IMR-90 (cell line): ENCODE measurements around the gene FMN1. TPM values are rescaled to one million over a fixed set of nuclear protein-coding genes. Genes with fewer than 3 reads are reported as not detected.

Source experiments
- ATAC-seq: fragments of 200-7000 bp; cut with Tn5 transposase; 2 replicates; pipeline ENCODE4 v1.9.1; 2020; ENCODE audit warnings: low read depth, mild to moderate bottlenecking, moderate library complexity
- BruUV-seq: library from RNA; stranded (reverse); fragments of 400-500 nt; replicated peaks from 2 replicates; lab custom pipeline; 2021; lab: Mats Ljungman, UMichigan
- CTCF ChIA-PET: fragments of 300-600 bp; formaldehyde crosslinking; extraction: SDS; loops from one replicate; lab custom pipeline; 2021; ENCODE audit warnings: antibody characterized with exemption; lab: Yijun Ruan, JAX
- POLR2A ChIA-PET: fragments of 300-600 bp; sonication (Branson Sonifier 250); formaldehyde crosslinking; loops from one replicate; lab custom pipeline; 2022; ENCODE audit warnings: antibody characterized with exemption; ENCODE audit not compliant: unreplicated experiment; lab: Charles Lee
- DNase-seq: peaks from one replicate; pipeline ENCODE4 v3.0.0; 2013
- H2AFZ ChIP-seq: replicated peaks from 2 replicates; pipeline ENCODE3; 2013; ENCODE audit warnings: low read length, mild to moderate bottlenecking; ENCODE audit not compliant: poor library complexity
- H2AK5ac ChIP-seq: 2 replicates; pipeline ENCODE4 v1.6.1; 2013; ENCODE audit warnings: low read depth, low read length, inconsistent platforms
- H2AK9ac ChIP-seq: replicated peaks from 2 replicates; pipeline ENCODE3; 2013; ENCODE audit warnings: mild to moderate bottlenecking, low read depth, low read length, moderate library complexity; ENCODE audit not compliant: poor library complexity
- H2BK120ac ChIP-seq: 2 replicates; pipeline ENCODE4 v1.6.1; 2013; ENCODE audit warnings: low read depth, low read length, inconsistent platforms
- H2BK15ac ChIP-seq: 3 replicates; pipeline ENCODE4 v1.6.1; 2013; ENCODE audit warnings: low read depth, low read length, inconsistent platforms
- H2BK20ac ChIP-seq: 2 replicates; pipeline ENCODE4 v1.6.1; 2013; ENCODE audit warnings: low read depth, mild to moderate bottlenecking, inconsistent platforms, low read length, moderate library complexity
- H2BK5ac ChIP-seq: 2 replicates; pipeline ENCODE4 v1.6.1; 2013; ENCODE audit warnings: mild to moderate bottlenecking, low read depth, low read length, inconsistent platforms; ENCODE audit not compliant: poor library complexity, severe bottlenecking
- H3K14ac ChIP-seq: replicated peaks from 2 replicates; pipeline ENCODE4 v1.6.1; 2013; ENCODE audit warnings: low read depth, low read length, inconsistent platforms
- H3K18ac ChIP-seq: 2 replicates; pipeline ENCODE4 v1.6.1; 2013; ENCODE audit warnings: low read depth, low read length, control low read depth
- H3K23ac ChIP-seq: 2 replicates; pipeline ENCODE4 v1.6.1; 2013; ENCODE audit warnings: low read depth, low read length, inconsistent platforms
- H3K27ac ChIP-seq: 2 replicates; pipeline ENCODE4 v1.5.1; 2013; ENCODE audit warnings: mild to moderate bottlenecking, control low read depth, low read length; ENCODE audit not compliant: insufficient read depth
- H3K27me3 ChIP-seq: 2 replicates; pipeline ENCODE4 v1.6.1; 2013; ENCODE audit warnings: low read length; ENCODE audit not compliant: control insufficient read depth, insufficient read depth
- H3K36me3 ChIP-seq: 2 replicates; pipeline ENCODE4 v1.6.1; 2013; ENCODE audit warnings: low read length, mixed read lengths; ENCODE audit not compliant: control insufficient read depth, insufficient read depth
- H3K4ac ChIP-seq: 2 replicates; pipeline ENCODE4 v1.6.1; 2013; ENCODE audit warnings: low read depth, low read length, inconsistent platforms
- H3K4me1 ChIP-seq: 2 replicates; pipeline ENCODE4 v1.6.1; 2013; ENCODE audit warnings: low read length, mixed read lengths; ENCODE audit not compliant: control insufficient read depth, insufficient read depth
- H3K4me2 ChIP-seq: 2 replicates; pipeline ENCODE4 v1.6.1; 2013; ENCODE audit warnings: low read depth, mild to moderate bottlenecking, control low read depth, low read length, moderate library complexity
- H3K4me3 ChIP-seq: 2 replicates; pipeline ENCODE4 v1.5.1; 2013; ENCODE audit warnings: low read depth, mild to moderate bottlenecking, control low read depth, low read length, moderate library complexity; ENCODE audit not compliant: insufficient read depth
- H3K56ac ChIP-seq: 2 replicates; pipeline ENCODE4 v1.6.1; 2013; ENCODE audit warnings: low read length, inconsistent platforms; ENCODE audit not compliant: insufficient read depth; ENCODE audit errors: extremely low read depth
- H3K79me1 ChIP-seq, 2 experiments: 2 replicates each; pipeline ENCODE4 v1.6.1; 2013; ENCODE audit warnings: low read length in 2 of 2, inconsistent platforms in 1 of 2, low read depth in 1 of 2
- H3K9ac ChIP-seq: 2 replicates; pipeline ENCODE4 v1.6.1; 2013; ENCODE audit warnings: low read depth, low read length, control low read depth
- H3K9me1 ChIP-seq: 2 replicates; pipeline ENCODE4 v1.6.1; 2013; ENCODE audit warnings: low read length, inconsistent platforms; ENCODE audit not compliant: insufficient read depth
- H3K9me3 ChIP-seq: 2 replicates; pipeline ENCODE4 v1.6.1; 2013; ENCODE audit warnings: low read length; ENCODE audit not compliant: control insufficient read depth, insufficient read depth
- H4K20me1 ChIP-seq: 2 replicates; pipeline ENCODE4 v1.6.1; 2013; ENCODE audit warnings: low read length, inconsistent platforms; ENCODE audit not compliant: insufficient read depth
- H4K5ac ChIP-seq: 2 replicates; pipeline ENCODE4 v1.6.1; 2013; ENCODE audit warnings: mild to moderate bottlenecking, low read depth, low read length, control low read depth
- H4K8ac ChIP-seq, 2 experiments: 2 replicates each; pipeline ENCODE4 v1.6.1; 2013; ENCODE audit warnings: low read depth in 2 of 2, low read length in 2 of 2, control low read depth in 1 of 2, inconsistent platforms in 1 of 2
- H4K91ac ChIP-seq: 2 replicates; pipeline ENCODE4 v1.6.1; 2013; ENCODE audit warnings: low read depth, low read length, inconsistent platforms; ENCODE audit not compliant: insufficient read depth
- BHLHE40 ChIP-seq: fragments of 150-350 bp; IDR thresholded peaks from 2 replicates; pipeline ENCODE4 v1.6.1; 2016; ENCODE audit warnings: mild to moderate bottlenecking, low read depth, low read length
- CEBPB ChIP-seq: IDR thresholded peaks from 2 replicates; pipeline ENCODE4 v1.6.1; 2012; ENCODE audit warnings: low read depth, low read length, improper control_type of control experiment
- CHD1 ChIP-seq: IDR thresholded peaks from 2 replicates; pipeline ENCODE4 v1.6.1; 2012; ENCODE audit warnings: low read depth, low read length, improper control_type of control experiment
- FOS ChIP-seq: fragments of 150-350 bp; IDR thresholded peaks from 2 replicates; pipeline ENCODE4 v1.6.1; 2016; ENCODE audit warnings: low read depth, low read length
- MAFK ChIP-seq: IDR thresholded peaks from 2 replicates; pipeline ENCODE4 v1.6.1; 2012; ENCODE audit warnings: low read depth, low read length, improper control_type of control experiment
- MAZ ChIP-seq: IDR thresholded peaks from 2 replicates; pipeline ENCODE4 v1.6.1; 2012; ENCODE audit warnings: low read depth, mild to moderate bottlenecking, low read length, improper control_type of control experiment, moderate library complexity, borderline replicate concordance
- MXI1 ChIP-seq: IDR thresholded peaks from 2 replicates; pipeline ENCODE4 v1.6.1; 2012; ENCODE audit warnings: low read depth, mild to moderate bottlenecking, low read length, moderate library complexity, borderline replicate concordance
- NFE2L2 ChIP-seq: fragments of 150-350 bp; IDR thresholded peaks from 2 replicates; pipeline ENCODE4 v1.6.1; 2016; ENCODE audit warnings: low read depth, mild to moderate bottlenecking, low read length
- POLR2A ChIP-seq: IDR thresholded peaks from 2 replicates; pipeline ENCODE4 v1.6.1; 2012; ENCODE audit warnings: mild to moderate bottlenecking, low read depth, low read length
- RAD21 ChIP-seq: IDR thresholded peaks from 2 replicates; pipeline ENCODE4 v1.6.1; 2012; ENCODE audit warnings: low read length, improper control_type of control experiment
- RCOR1 ChIP-seq: IDR thresholded peaks from 2 replicates; pipeline ENCODE4 v1.6.1; 2012; ENCODE audit warnings: mild to moderate bottlenecking, low read length, improper control_type of control experiment; ENCODE audit not compliant: insufficient replicate concordance
- RFX5 ChIP-seq: IDR thresholded peaks from 2 replicates; pipeline ENCODE4 v1.8.0; 2012; ENCODE audit warnings: low read depth, mild to moderate bottlenecking, low read length, moderate library complexity
- SMC3 ChIP-seq: fragments of 150-350 bp; IDR thresholded peaks from 2 replicates; pipeline ENCODE4 v1.6.1; 2016; ENCODE audit warnings: low read depth, mild to moderate bottlenecking, antibody characterized with exemption, low read length, moderate library complexity
- WGBS, 2 experiments: methylation state at CpG; one replicate each; pipeline versions ENCODE4 v1.1.5 to v1.1.7; 2013; ENCODE audit warnings: missing lambda C conversion rate in 2 of 2; ENCODE audit not compliant: insufficient read length in 1 of 2; ENCODE audit errors: extremely low coverage in 2 of 2; 5-methylcytosine and 5-hydroxymethylcytosine counted together
- dilution Hi-C: fragments of 300-500 bp; cut with HindIII; formaldehyde crosslinking; loops from one replicate; pipeline ENCODE4 v1.14.3; 2018; ENCODE audit warnings: low sequenced_read_pairs; ENCODE audit not compliant: unreplicated experiment
- in situ Hi-C: fragments of 300-500 bp; cut with MboI; formaldehyde crosslinking; loops from 3 replicates; pipeline ENCODE4 v1.14.3; 2019; ENCODE audit warnings: low sequenced_read_pairs, inconsistent platforms, mixed read lengths
- intact Hi-C: fragments of 100-400 bp; cut with micrococcal nuclease; formaldehyde crosslinking; loops from 2 replicates; pipeline ENCODE4 v1.10.0; 2022
- polyA plus RNA-seq, 3 experiments: library from polyadenylated mRNA; depleted of rRNA; stranded (reverse); fragments of >200 nt; gene quantifications; 2 replicates each; pipeline ENCODE4 v1.2.3, GENCODE V29; 2012; ENCODE audit warnings: low replicate concordance in 1 of 3
- total RNA-seq: library from RNA; depleted of rRNA; stranded (reverse); fragments of >200 nt; gene quantifications from 2 replicates; pipeline ENCODE4 v1.2.3, GENCODE V29; 2012
- TF ChIP-seq, protein P1 (sequence below): fragments of 150-350 bp; IDR thresholded peaks from 2 replicates; pipeline ENCODE4 v1.6.1; 2016; ENCODE audit warnings: low read depth, mild to moderate bottlenecking, low read length, moderate library complexity, borderline replicate concordance
- TF ChIP-seq, protein P2 (sequence below): fragments of 150-350 bp; IDR thresholded peaks from 2 replicates; pipeline ENCODE4 v1.6.1; 2017; ENCODE audit warnings: mild to moderate bottlenecking, antibody characterized with exemption, low read length, low read depth
- TF ChIP-seq, protein P3 (sequence below): conservative IDR thresholded peaks from 2 replicates; pipeline ENCODE4 v1.5.1; 2012; ENCODE audit warnings: mild to moderate bottlenecking, low read depth, low read length, improper control_type of control experiment

Gene FMN1
- total and polyA plus RNA-seq, 2 of the 4 experiments (the other 2 are of a cell fraction): 7.3 to 17.6 TPM

DNA sequence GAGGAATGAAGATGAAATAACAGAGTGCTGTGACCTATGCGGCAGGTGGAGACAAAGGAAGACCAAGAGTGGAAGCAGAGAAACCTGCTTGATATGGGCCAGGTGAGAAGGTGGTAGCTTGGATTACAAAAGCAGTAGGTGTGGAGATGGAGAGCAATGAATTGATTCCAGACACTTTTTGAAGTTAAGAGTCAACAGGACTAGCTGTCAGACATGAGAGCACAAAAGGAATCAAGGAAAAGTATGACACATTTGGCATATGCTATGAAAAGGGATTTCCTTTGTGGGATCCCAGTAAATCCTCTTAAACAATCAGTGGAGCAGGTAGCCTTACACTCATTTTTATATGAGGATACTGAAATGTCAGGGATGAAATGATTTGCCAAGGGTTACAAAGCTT, 316.2 kb downstream of the FMN1 start:
- Histone ChIP-seq H3K36me3 (no peaks in the 10 kb centered on the region), H3K4me2 (no peak overlapping the region), H3K27ac (peak overlapping the region; percentile 8; the same call in 1 of the 2 replicates), H2AFZ (no peak overlapping the region), H3K18ac (peak overlapping the region; percentile 66; the same call in 1 of the 2 replicates), H2AK5ac (peak overlapping the region; percentile 88), H3K4me3 (no peak overlapping the region), H3K4ac (peak overlapping the region; percentile 80), H3K4me1 (peaks cover 13% of the 10 kb centered on the region), H2BK120ac (peak overlapping the region; percentile 82), H4K20me1 (no peaks in the 10 kb centered on the region), H2BK5ac (peak overlapping the region; percentile 100), H3K9me3 (no peaks in the 10 kb centered on the region), H3K27me3 (no peaks in the 10 kb centered on the region), H3K23ac (peak overlapping the region; percentile 55), H3K56ac (peak overlapping the region; percentile 35; the same call in 1 of the 2 replicates), H3K9ac (no peak overlapping the region), H4K8ac (peak overlapping the region; percentile 5 to 68; a peak in 3 of 4 replicates), H3K14ac (peak overlapping the region; percentile 62), H2BK20ac (peak overlapping the region; percentile 60), H4K91ac (peak overlapping the region; percentile 89), H3K79me1 (peaks cover 21 to 52% of the 10 kb centered on the region in 2 experiments), H3K9me1 (peaks cover 20% of the 10 kb centered on the region), H4K5ac (peak overlapping the region; percentile 83), H2AK9ac (no peak overlapping the region), H2BK15ac (peak overlapping the region; percentile 69; the same call in 1 of the 3 replicates)
- BruUV-seq: no TSS peak
- CTCF ChIA-PET: interaction anchor here (1.8 kb wide), 1 partner anchor 35 kb away, joined by 4 read pairs; no protein-coding TSS in a partner anchor
- dilution Hi-C loops: no loop called here
- ATAC-seq: no peak
- no peak for DNase-seq
- POLR2A ChIA-PET: no interaction called here
- no peak for TF ChIP-seq MAFK
- TF ChIP-seq RAD21: no peak
- TF ChIP-seq, protein P1, sequence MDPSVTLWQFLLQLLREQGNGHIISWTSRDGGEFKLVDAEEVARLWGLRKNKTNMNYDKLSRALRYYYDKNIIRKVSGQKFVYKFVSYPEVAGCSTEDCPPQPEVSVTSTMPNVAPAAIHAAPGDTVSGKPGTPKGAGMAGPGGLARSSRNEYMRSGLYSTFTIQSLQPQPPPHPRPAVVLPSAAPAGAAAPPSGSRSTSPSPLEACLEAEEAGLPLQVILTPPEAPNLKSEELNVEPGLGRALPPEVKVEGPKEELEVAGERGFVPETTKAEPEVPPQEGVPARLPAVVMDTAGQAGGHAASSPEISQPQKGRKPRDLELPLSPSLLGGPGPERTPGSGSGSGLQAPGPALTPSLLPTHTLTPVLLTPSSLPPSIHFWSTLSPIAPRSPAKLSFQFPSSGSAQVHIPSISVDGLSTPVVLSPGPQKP: no peak
- no peak for TF ChIP-seq RFX5
- no peak for TF ChIP-seq MAZ
- no peak for TF ChIP-seq CHD1
- no peak for TF ChIP-seq CEBPB
- TF ChIP-seq FOS: no peak
- no peak for TF ChIP-seq NFE2L2
- TF ChIP-seq, protein P2, sequence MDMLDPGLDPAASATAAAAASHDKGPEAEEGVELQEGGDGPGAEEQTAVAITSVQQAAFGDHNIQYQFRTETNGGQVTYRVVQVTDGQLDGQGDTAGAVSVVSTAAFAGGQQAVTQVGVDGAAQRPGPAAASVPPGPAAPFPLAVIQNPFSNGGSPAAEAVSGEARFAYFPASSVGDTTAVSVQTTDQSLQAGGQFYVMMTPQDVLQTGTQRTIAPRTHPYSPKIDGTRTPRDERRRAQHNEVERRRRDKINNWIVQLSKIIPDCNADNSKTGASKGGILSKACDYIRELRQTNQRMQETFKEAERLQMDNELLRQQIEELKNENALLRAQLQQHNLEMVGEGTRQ: no peak
- TF ChIP-seq SMC3: no peak
- TF ChIP-seq, protein P3, sequence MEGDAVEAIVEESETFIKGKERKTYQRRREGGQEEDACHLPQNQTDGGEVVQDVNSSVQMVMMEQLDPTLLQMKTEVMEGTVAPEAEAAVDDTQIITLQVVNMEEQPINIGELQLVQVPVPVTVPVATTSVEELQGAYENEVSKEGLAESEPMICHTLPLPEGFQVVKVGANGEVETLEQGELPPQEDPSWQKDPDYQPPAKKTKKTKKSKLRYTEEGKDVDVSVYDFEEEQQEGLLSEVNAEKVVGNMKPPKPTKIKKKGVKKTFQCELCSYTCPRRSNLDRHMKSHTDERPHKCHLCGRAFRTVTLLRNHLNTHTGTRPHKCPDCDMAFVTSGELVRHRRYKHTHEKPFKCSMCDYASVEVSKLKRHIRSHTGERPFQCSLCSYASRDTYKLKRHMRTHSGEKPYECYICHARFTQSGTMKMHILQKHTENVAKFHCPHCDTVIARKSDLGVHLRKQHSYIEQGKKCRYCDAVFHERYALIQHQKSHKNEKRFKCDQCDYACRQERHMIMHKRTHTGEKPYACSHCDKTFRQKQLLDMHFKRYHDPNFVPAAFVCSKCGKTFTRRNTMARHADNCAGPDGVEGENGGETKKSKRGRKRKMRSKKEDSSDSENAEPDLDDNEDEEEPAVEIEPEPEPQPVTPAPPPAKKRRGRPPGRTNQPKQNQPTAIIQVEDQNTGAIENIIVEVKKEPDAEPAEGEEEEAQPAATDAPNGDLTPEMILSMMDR: no peak
- TF ChIP-seq RCOR1: no peak
- TF ChIP-seq POLR2A: no peak
- no peak for TF ChIP-seq MXI1
- no peak for TF ChIP-seq BHLHE40
- WGBS, 2 experiments: 100% methylated on average over 1 of the region's 1 CpG; no CpG with 5 or more reads in 1 of the 2 experiments
- in situ Hi-C loops: no loop called here
- intact Hi-C loops: no loop called here
